Measurements from ENCODE around the gene ATF5. TPM values are rescaled to one million over a fixed set of nuclear protein-coding genes. Genes with fewer than 3 reads are reported as not detected.
A peak's percentile ranks its signal among the peaks of the same experiment; 100 is the strongest.

Gene ATF5
- total and polyA plus RNA-seq, 2 donors (not counting 1 experiment from before 2014, with no cell fraction given), result 9.0 to 37.6 TPM

GRCh38 chr19:49895566-49896297, 33.3 kb upstream of the ATF5 start:
- H3K9ac ChIP-seq (ENCODE audit: low read length), result no peak overlapping the region
- H3K4me3 ChIP-seq (ENCODE audit: control extremely low read depth in 1 of 5, extremely low read depth in 1 of 5, insufficient read depth in 1 of 5, low read depth in 2 of 5, low read length in 4 of 5), result no peak overlapping the region
- no peak for ATAC-seq (ENCODE audit: low read depth)

More at GRCh38 chr19:49895566-49896297, 33.3 kb upstream of the ATF5 start:
- ChIA-PET POLR2A (interaction anchor here (1.4 to 3.0 kb wide), 3 partner anchors 16 to 33 kb away, joined by 4 to 20 read pairs (median 10); partner anchors contain the start of genes AKT1S1, ATF5, NUP62 and TBC1D17), CTCF (interaction anchor here (1.1 to 3.6 kb wide), 4 partner anchors 16 to 32 kb away, joined by 3 to 17 read pairs (median 10); no protein-coding TSS in a partner anchor)
- H3K27ac Mint-ChIP-seq, result peak overlapping the region; percentile 77
- WGBS (ENCODE audit: insufficient coverage), result 75% methylated on average over 13 of the region's 17 CpGs
- H3K4me1 Mint-ChIP-seq, result peaks cover 47% of the 10 kb centered on the region
- DNase-seq, result no peak
- Histone ChIP-seq H3K9me3 (ENCODE audit: control extremely low read depth in 1 of 3, control insufficient read depth in 2 of 3, insufficient read depth in 1 of 3, low read length in 2 of 3) (no peaks in the 10 kb centered on the region), H4K20me1 (ENCODE audit: control insufficient read depth, insufficient read depth, low read length, poor library complexity, severe bottlenecking) (no peaks in the 10 kb centered on the region), H2AFZ (ENCODE audit: insufficient read depth, low read depth, low read length, poor library complexity, severe bottlenecking) (no peak overlapping the region), H3K4me1 (ENCODE audit: control insufficient read depth in 2 of 2, insufficient read depth in 2 of 2, low read length in 2 of 2) (peaks cover 30 to 42% of the 10 kb centered on the region in 2 donors), H3K4me2 (replicated peaks; ENCODE audit: low read depth, low read length, poor library complexity, severe bottlenecking) (peak overlapping the region; percentile 94), H3K27me3 (replicated peaks in 1 of 4; ENCODE audit: control extremely low read depth in 1 of 4, control insufficient read depth in 3 of 4, insufficient read depth in 4 of 4, low read length in 3 of 4) (no peaks in the 10 kb centered on the region), H3K36me3 (replicated peaks in 1 of 2; ENCODE audit: control extremely low read depth in 1 of 2, control insufficient read depth in 1 of 2, extremely low read depth in 1 of 2, insufficient read depth in 2 of 2, low read length in 1 of 2) (no peaks in the 10 kb centered on the region), H3K27ac (ENCODE audit: low read length in 2 of 2) (no peak overlapping the region), H3K79me2 (ENCODE audit: control insufficient read depth, insufficient read depth, low read length) (peaks cover 4% of the 10 kb centered on the region)
- no peak for TF ChIP-seq EZH2 (IDR thresholded peaks at IDR 0.05; ENCODE audit: borderline replicate concordance, insufficient read depth, low read depth, low read length, poor library complexity, severe bottlenecking)
- no peak for TF ChIP-seq CTCF (IDR thresholded peaks at IDR 0.05)
- no peaks in the 10 kb centered on the region for H3K9me3 Mint-ChIP-seq (ENCODE audit: insufficient read depth)
- intact Hi-C loops (cut with micrococcal nuclease), result loop anchor here (2.0 kb wide), 1 partner anchor 15 kb away; no protein-coding TSS in a partner anchor
- H3K4me3 Mint-ChIP-seq, result peak overlapping the region; percentile 89
- H3K27me3 Mint-ChIP-seq, result no peaks in the 10 kb centered on the region

Measured in B cell (primary cell).